SK-N-SH (cell line): ENCODE data around the gene TNFAIP8L2. TPM values are rescaled to one million over a fixed set of nuclear protein-coding genes. Genes with fewer than 3 reads are reported as not detected.
A peak's percentile ranks its signal among the peaks of the same experiment; 100 is the strongest.

Experiments
- CTCF ChIA-PET: fragments of 300-600, 350-600 bp; formaldehyde crosslinking; extraction: SDS; loops from one replicate; lab custom pipeline; 2021; lab: Yijun Ruan, JAX
- POLR2A ChIA-PET: fragments of 350-600 bp; sonication (Branson Sonifier 250); formaldehyde crosslinking; extraction: SDS; loops from one replicate; lab custom pipeline; 2020; ENCODE audit warnings: antibody characterized with exemption, inconsistent platforms; lab: Yijun Ruan, JAX
- DNase-seq: peaks from one replicate; pipeline ENCODE4 v3.0.0; 2012
- H2AFZ ChIP-seq: fragments of 200-600 bp; sonication (generic); 2 replicates; pipeline ENCODE4 v1.8.1; 2016; ENCODE audit warnings: antibody characterized with exemption, mild to moderate bottlenecking, low read depth
- H3F3A ChIP-seq: fragments of 200-600 bp; sonication (generic); replicated peaks from 2 replicates; pipeline ENCODE3; 2016; ENCODE audit warnings: antibody characterized with exemption, mild to moderate bottlenecking; ENCODE audit not compliant: insufficient read depth
- H3K27ac ChIP-seq, 2 experiments: fragments of 200-500 bp in 1 of 2; fragments of 200-600 bp in 1 of 2; sonication (Bioruptor generic) in 1 of 2; sonication (generic), shearing (Covaris generic) in 1 of 2; 2 replicates each; pipeline versions ENCODE4 v1.5.1 to v1.6.1; 2014 to 2016; ENCODE audit warnings: low read depth in 2 of 2, inconsistent platforms in 1 of 2, low read length in 1 of 2, mild to moderate bottlenecking in 1 of 2, mixed read lengths in 1 of 2
- H3K27me3 ChIP-seq: fragments of 200-600 bp; sonication (generic), shearing (Covaris generic); 2 replicates; pipeline ENCODE4 v1.6.1; 2016; ENCODE audit warnings: mixed run types; ENCODE audit not compliant: insufficient read depth
- H3K36me3 ChIP-seq, 2 experiments: fragments of 200-500 bp in 1 of 2; fragments of 200-600 bp in 1 of 2; sonication (Bioruptor generic) in 1 of 2; sonication (generic) in 1 of 2; replicated peaks in 1 of 2; 2 replicates each; pipeline versions ENCODE3 to v1.5.1; 2014 to 2016; ENCODE audit warnings: low read length in 1 of 2, mild to moderate bottlenecking in 1 of 2; ENCODE audit not compliant: insufficient read depth in 2 of 2, control insufficient read depth in 1 of 2
- H3K4me1 ChIP-seq, 2 experiments: fragments of 200-500 bp in 1 of 2; fragments of 200-600 bp in 1 of 2; sonication (Bioruptor generic) in 1 of 2; sonication (generic), shearing (Covaris generic) in 1 of 2; 2 replicates each; pipeline versions ENCODE4 v1.5.1 to v1.6.1; 2014 to 2016; ENCODE audit warnings: low read depth in 1 of 2, low read length in 1 of 2, mixed run types in 1 of 2; ENCODE audit not compliant: insufficient read depth in 2 of 2, control insufficient read depth in 1 of 2
- H3K4me2 ChIP-seq: fragments of 200-600 bp; sonication (generic), shearing (Covaris generic); 2 replicates; pipeline ENCODE4 v1.6.1; 2017; ENCODE audit warnings: mixed run types
- H3K4me3 ChIP-seq, 2 experiments: fragments of 200-500 bp in 1 of 2; fragments of 200-600 bp in 1 of 2; sonication (Bioruptor generic) in 1 of 2; sonication (generic), shearing (Covaris generic) in 1 of 2; 2 replicates each; pipeline versions ENCODE4 v1.5.1 to v1.8.1; 2014 to 2016; ENCODE audit warnings: low read depth in 2 of 2, inconsistent platforms in 1 of 2, low read length in 1 of 2, mild to moderate bottlenecking in 1 of 2, mixed read lengths in 1 of 2, moderate library complexity in 1 of 2
- H3K79me2 ChIP-seq: fragments of 200-600 bp; sonication (generic); 2 replicates; pipeline ENCODE4 v1.8.1; 2017; ENCODE audit warnings: mild to moderate bottlenecking; ENCODE audit not compliant: insufficient read depth
- H3K9ac ChIP-seq: fragments of 200-600 bp; sonication (generic); 2 replicates; pipeline ENCODE4 v1.6.1; 2017; ENCODE audit warnings: mixed run types
- H3K9me2 ChIP-seq: fragments of 200-600 bp; sonication (generic); 2 replicates; pipeline ENCODE4 v1.6.1; 2017; ENCODE audit warnings: mixed run types
- H3K9me3 ChIP-seq: fragments of 200-600 bp; sonication (generic); 2 replicates; pipeline ENCODE4 v1.6.1; 2017; ENCODE audit warnings: mixed run types, mild to moderate bottlenecking, moderate library complexity
- H4K20me1 ChIP-seq: fragments of 200-600 bp; sonication (generic); 2 replicates; pipeline ENCODE4 v1.6.1; 2017; ENCODE audit warnings: mild to moderate bottlenecking, mixed run types; ENCODE audit not compliant: insufficient read depth
- CHD2 ChIP-seq: fragments of 150-350 bp; IDR thresholded peaks from 2 replicates; pipeline ENCODE4 v1.6.1; 2018; ENCODE audit warnings: low read length; ENCODE audit not compliant: partially characterized antibody
- EP300 ChIP-seq, 2 experiments: IDR thresholded peaks; 2 replicates each; pipeline versions ENCODE4 v1.4.0 to v1.6.1; 2012; ENCODE audit warnings: borderline replicate concordance in 1 of 2, low read depth in 1 of 2, low read length in 1 of 2
- FOSL2 ChIP-seq: IDR thresholded peaks from 2 replicates; pipeline ENCODE4 v1.4.0; 2012; ENCODE audit warnings: low read depth, mild to moderate bottlenecking, moderate library complexity, borderline replicate concordance
- FOXM1 ChIP-seq: IDR thresholded peaks from 2 replicates; pipeline ENCODE4 v1.4.0; 2012; ENCODE audit warnings: low read depth, mild to moderate bottlenecking
- GABPA ChIP-seq: IDR thresholded peaks from 2 replicates; pipeline ENCODE4 v1.4.0; 2012; ENCODE audit warnings: low read depth, mild to moderate bottlenecking
- IRF3 ChIP-seq: fragments of 150-350 bp; IDR thresholded peaks from 2 replicates; pipeline ENCODE4 v1.6.1; 2016; ENCODE audit warnings: mild to moderate bottlenecking, low read depth, low read length
- MEF2A ChIP-seq: IDR thresholded peaks from 2 replicates; pipeline ENCODE4 v1.4.0; 2012; ENCODE audit warnings: low read depth, borderline replicate concordance
- PBX3 ChIP-seq: IDR thresholded peaks from 2 replicates; pipeline ENCODE4; 2012
- POLR2AphosphoS5 ChIP-seq: IDR thresholded peaks from 2 replicates; pipeline ENCODE4 v1.6.1; 2012; ENCODE audit warnings: low read depth, low read length
- RCOR1 ChIP-seq: fragments of 150-350 bp; IDR thresholded peaks from 2 replicates; pipeline ENCODE4 v1.6.1; 2017; ENCODE audit warnings: antibody characterized with exemption, low read length
- REST ChIP-seq: IDR thresholded peaks from 2 replicates; pipeline ENCODE4 v1.6.1; 2012; ENCODE audit warnings: mild to moderate bottlenecking, low read depth, low read length, moderate library complexity
- TAF1 ChIP-seq: IDR thresholded peaks from 2 replicates; pipeline ENCODE4 v1.6.1; 2012; ENCODE audit warnings: low read depth, mild to moderate bottlenecking, low read length, moderate library complexity, borderline replicate concordance
- TCF12 ChIP-seq: IDR thresholded peaks from 2 replicates; pipeline ENCODE4 v1.4.0; 2012
- USF2 ChIP-seq: fragments of 150-350 bp; IDR thresholded peaks from 2 replicates; pipeline ENCODE4 v1.6.1; 2017; ENCODE audit warnings: antibody characterized with exemption, low read length, low read depth, borderline replicate concordance
- YY1 ChIP-seq: IDR thresholded peaks from 2 replicates; pipeline ENCODE4 v1.4.0; 2012; ENCODE audit warnings: low read depth, mild to moderate bottlenecking
- WGBS: methylation state at CpG from one replicate; pipeline ENCODE4 v1.1.6; 2017; ENCODE audit warnings: low lambda C conversion rate; 5-methylcytosine and 5-hydroxymethylcytosine counted together
- polyA plus RNA-seq, 3 experiments: library from polyadenylated mRNA; depleted of rRNA; stranded (reverse); fragments of >200 nt; gene quantifications; 2 replicates each; pipeline ENCODE4 v1.2.3, GENCODE V29; 2012

TNFAIP8L2 gene
- polyA plus RNA-seq, 1 of the 3 experiments (the other 2 are of a cell fraction), result not detected

- TF ChIP-seq PBX3 (peak; percentile 66), EP300 (IDR thresholded peaks at IDR 0.05; ENCODE audit: borderline replicate concordance in 1 of 2, low read depth in 1 of 2, low read length in 1 of 2) (peak in 1 of 2 experiments; percentile 34; a peak in 2 of 4 replicates), TAF1 (peak; percentile 79), YY1 (peak; percentile 69; the same call in 1 of the 2 replicates), TCF12 (peak; percentile 65; the same call in 1 of the 2 replicates), POLR2AphosphoS5 (peak; percentile 83), IRF3 (no peak), GABPA (peak; percentile 97), RCOR1 (peak; percentile 74; the same call in 1 of the 2 replicates), FOSL2 (no peak), USF2 (no peak)
Observed at GRCh38 chr1:151165738-151166504, 9.5 kb downstream of the TNFAIP8L2 start, which contains the start of the genes LYSMD1 and SCNM1 (continued).

- peak overlapping the region; percentile 81 for H3K9ac ChIP-seq
- no peak for TF ChIP-seq CHD2
- TF ChIP-seq REST, result 0 out of 2 replicates have a peak, but pooled peaks have one; percentile 16
- TF ChIP-seq PBX3, result no peak
- no peak for TF ChIP-seq MEF2A
- no peak for TF ChIP-seq FOXM1
- peaks cover 40% of the 10 kb centered on the region for H3K79me2 ChIP-seq
- no peaks in the 10 kb centered on the region for H3K9me2 ChIP-seq
- peak overlapping the region; percentile 85 for H2AFZ ChIP-seq
- no peaks in the 10 kb centered on the region for H3K9me3 ChIP-seq
- H3K27ac ChIP-seq, result peak overlapping the region; percentile 76 to 85
- no peaks in the 10 kb centered on the region for H4K20me1 ChIP-seq
- DNase-seq, result peak; percentile 47
- H3F3A ChIP-seq, result no peaks in the 10 kb centered on the region
- WGBS, result 2% methylated on average over 15 of the region's 15 CpGs
- H3K36me3 ChIP-seq, result peaks cover 17 to 33% of the 10 kb centered on the region in 2 experiments
- POLR2A ChIA-PET, result interaction anchor here (0.6 to 1.0 kb wide), 3 partner anchors 23 to 96 kb away, joined by 3 to 4 read pairs (median 3); partner anchors contain the start of gene GABPB2
- no peaks in the 10 kb centered on the region for H3K27me3 ChIP-seq
- H3K4me2 ChIP-seq, result peak overlapping the region; percentile 93
- CTCF ChIA-PET, result interaction anchor here (0.6 to 1.3 kb wide), 4 partner anchors 9 to 67 kb away, joined by 3 to 5 read pairs (median 4); partner anchors contain the start of genes TMOD4 and VPS72
- H3K4me1 ChIP-seq, result peaks cover 4 to 15% of the 10 kb centered on the region in 2 experiments; a peak in 2 of 4 replicates
- H3K4me3 ChIP-seq, result peak overlapping the region; percentile 84 to 86
Observed at GRCh38 chr1:151166505-151166956, 10.1 kb downstream of the TNFAIP8L2 start.
